ENCODE results near the gene KCNJ13. TPM values are rescaled to one million over a fixed set of nuclear protein-coding genes. Genes with fewer than 3 reads are reported as not detected.

Gene KCNJ13
- total RNA-seq, 3 donors from 2014 or later = not detected

Other genes starting within 250 kb of the KCNJ13 start
- gene CHRNG, start 236.9 kb downstream of the KCNJ13 start, total RNA-seq = not detected
- gene TIGD1, start 226.0 kb downstream of the KCNJ13 start, total RNA-seq = 1 to 10 TPM; 4.1 to 5.6 (median 5.4) TPM
- 100 to 1,000 TPM in 1 of 3 donors, 10 to 100 TPM in 2; 62.7 to 116 (median 90.9) TPM for gene EIF4E2, start 225.9 kb downstream of the KCNJ13 start, total RNA-seq
- gene EFHD1, start 143.0 kb downstream of the KCNJ13 start, total RNA-seq = 1 to 10 TPM; 2.2 to 4.8 (median 4.6) TPM
- gene GIGYF2, start 79.2 kb downstream of the KCNJ13 start, total RNA-seq = 10 to 100 TPM; 57.8 to 82.1 (median 74.8) TPM
- gene SNORC, start 93.7 kb upstream of the KCNJ13 start, total RNA-seq = 10 to 100 TPM; 13.3 to 48.1 (median 31.5) TPM
- gene NGEF, start 236.7 kb upstream of the KCNJ13 start, total RNA-seq = 10 to 100 TPM; 20.1 to 67.5 (median 38.0) TPM